Endothelial cell of umbilical vein (primary cell): Measurements from ENCODE around the gene LRFN3.

ENCODE experiments used
- EZH2 ChIP-seq: IDR thresholded peaks from 2 replicates; pipeline ENCODE4 v1.6.1; 2012; ENCODE audit warnings: borderline replicate concordance, low read depth, mild to moderate bottlenecking, moderate library complexity, low read length, inconsistent platforms; ENCODE audit not compliant: severe bottlenecking
- JUN ChIP-seq: IDR thresholded peaks from 2 replicates; pipeline ENCODE4 v1.6.1; 2011; ENCODE audit warnings: borderline replicate concordance, low read depth; ENCODE audit not compliant: insufficient read length, insufficient read depth
- MYC ChIP-seq: IDR thresholded peaks from one replicate; pipeline ENCODE4 v1.6.1; 2011; ENCODE audit warnings: mild to moderate bottlenecking, low read depth, low read length
- POLR2A ChIP-seq: IDR thresholded peaks from 2 replicates; pipeline ENCODE4 v1.6.1; 2012; ENCODE audit warnings: low read depth, mild to moderate bottlenecking, control low read depth, low read length
- TF ChIP-seq, protein P1 (sequence below), 2 donors: IDR thresholded peaks; 1 replicate in 1 of 2; 2 replicates in 1 of 2; pipeline ENCODE4 v1.5.1; 2011; ENCODE audit warnings: low read length in 2 of 2, mild to moderate bottlenecking in 2 of 2, moderate library complexity in 2 of 2, control low read depth in 1 of 2, inconsistent platforms in 1 of 2, low read depth in 1 of 2; ENCODE audit not compliant: insufficient read depth in 1 of 2; ENCODE audit errors: extremely low read depth in 1 of 2
- TF ChIP-seq, protein P2 (sequence below): IDR thresholded peaks from 2 replicates; pipeline ENCODE4 v1.6.1; 2011; ENCODE audit not compliant: insufficient read depth, insufficient read length

DNA sequence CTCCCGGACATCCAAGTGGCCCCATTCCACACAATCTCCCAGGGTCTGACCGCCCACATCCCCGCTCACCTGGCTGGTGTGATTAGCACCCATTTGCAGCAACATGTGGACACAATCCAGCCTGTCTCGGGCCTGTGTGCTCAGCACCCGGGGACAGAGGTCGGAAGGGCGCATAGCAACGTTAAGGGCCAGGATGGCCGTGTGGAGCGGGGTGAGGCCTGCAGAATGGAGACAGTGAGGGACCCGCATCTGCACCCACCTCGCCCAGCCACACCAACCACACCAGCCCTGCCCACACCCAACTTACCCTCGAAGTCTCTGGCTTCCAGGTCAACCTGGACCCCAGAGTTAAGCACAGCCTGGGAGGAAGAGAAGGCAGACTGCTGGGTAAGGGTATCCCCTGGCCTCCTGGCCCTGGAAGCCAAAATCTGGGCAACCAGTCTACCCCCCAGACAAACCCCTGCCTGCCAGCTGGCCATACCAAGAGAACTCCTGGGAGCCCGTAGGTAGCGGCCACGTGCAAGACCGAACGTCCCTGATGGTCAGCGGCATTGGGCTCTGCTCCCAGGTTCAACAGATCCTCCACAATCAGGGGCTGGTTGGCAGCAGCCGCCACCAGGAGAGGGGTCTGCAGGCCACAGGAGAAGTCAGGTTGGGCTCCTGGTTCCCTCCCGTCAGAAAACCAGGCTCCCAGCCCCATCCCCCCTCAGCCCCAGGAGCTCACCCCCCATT is 40.1 kb upstream of the LRFN3 start:
- TF ChIP-seq, protein P1, sequence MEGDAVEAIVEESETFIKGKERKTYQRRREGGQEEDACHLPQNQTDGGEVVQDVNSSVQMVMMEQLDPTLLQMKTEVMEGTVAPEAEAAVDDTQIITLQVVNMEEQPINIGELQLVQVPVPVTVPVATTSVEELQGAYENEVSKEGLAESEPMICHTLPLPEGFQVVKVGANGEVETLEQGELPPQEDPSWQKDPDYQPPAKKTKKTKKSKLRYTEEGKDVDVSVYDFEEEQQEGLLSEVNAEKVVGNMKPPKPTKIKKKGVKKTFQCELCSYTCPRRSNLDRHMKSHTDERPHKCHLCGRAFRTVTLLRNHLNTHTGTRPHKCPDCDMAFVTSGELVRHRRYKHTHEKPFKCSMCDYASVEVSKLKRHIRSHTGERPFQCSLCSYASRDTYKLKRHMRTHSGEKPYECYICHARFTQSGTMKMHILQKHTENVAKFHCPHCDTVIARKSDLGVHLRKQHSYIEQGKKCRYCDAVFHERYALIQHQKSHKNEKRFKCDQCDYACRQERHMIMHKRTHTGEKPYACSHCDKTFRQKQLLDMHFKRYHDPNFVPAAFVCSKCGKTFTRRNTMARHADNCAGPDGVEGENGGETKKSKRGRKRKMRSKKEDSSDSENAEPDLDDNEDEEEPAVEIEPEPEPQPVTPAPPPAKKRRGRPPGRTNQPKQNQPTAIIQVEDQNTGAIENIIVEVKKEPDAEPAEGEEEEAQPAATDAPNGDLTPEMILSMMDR (IDR thresholded peaks at IDR 0.05; ENCODE audit: extremely low read depth in 1 of 2, insufficient read depth in 1 of 2, low read depth in 1 of 2, low read length in 2 of 2), result no peak
- no peak for TF ChIP-seq POLR2A
- TF ChIP-seq EZH2, result no peak
- TF ChIP-seq, protein P2, sequence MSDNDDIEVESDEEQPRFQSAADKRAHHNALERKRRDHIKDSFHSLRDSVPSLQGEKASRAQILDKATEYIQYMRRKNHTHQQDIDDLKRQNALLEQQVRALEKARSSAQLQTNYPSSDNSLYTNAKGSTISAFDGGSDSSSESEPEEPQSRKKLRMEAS, result no peak
- no peak for TF ChIP-seq MYC
- no peak for TF ChIP-seq JUN
